ENCODE data around the gene CNNM3.

CNNM3 gene

DNA sequence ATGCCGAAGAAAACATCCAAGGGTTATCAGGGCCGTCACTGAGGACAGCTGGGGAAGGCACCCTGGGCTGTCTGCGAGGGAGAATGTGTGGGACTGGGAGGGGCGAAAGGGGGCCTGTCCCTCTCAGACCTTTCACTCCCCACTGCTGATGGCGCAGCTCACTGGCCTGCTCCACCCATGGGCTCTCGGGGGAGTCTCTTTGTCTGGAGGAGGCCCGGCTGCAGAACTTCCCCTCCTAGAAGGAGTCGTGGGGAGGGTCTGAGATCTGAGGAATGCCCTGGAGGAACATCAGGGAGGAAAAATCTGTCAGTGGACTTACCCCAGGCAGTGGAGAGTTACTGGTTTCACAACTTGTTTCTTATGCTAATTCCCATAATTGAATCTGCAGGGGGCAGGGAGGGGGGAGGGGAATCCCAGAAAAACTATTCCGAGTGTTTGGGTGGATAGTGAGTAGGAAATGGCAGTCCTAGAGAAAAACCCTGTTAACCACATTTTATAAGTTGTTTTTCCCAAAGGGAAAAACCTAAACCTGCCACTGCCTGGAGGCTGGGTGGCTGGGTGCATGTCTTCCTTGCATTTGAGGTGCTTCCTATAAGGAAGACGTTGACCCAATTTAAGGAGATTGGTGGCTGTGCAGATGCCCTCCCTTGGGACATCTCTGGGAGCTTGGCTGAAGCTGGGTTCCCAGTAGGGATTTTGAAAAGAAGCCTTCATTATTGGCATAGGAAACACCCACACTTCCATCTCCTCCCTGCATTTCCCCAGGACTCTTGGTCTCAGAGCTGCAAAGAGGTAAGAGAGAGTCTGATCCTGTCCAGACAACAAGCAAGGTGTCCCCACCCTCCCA lies 65.5 kb downstream of the CNNM3 start:
- DNase-seq = no peak

DNA sequence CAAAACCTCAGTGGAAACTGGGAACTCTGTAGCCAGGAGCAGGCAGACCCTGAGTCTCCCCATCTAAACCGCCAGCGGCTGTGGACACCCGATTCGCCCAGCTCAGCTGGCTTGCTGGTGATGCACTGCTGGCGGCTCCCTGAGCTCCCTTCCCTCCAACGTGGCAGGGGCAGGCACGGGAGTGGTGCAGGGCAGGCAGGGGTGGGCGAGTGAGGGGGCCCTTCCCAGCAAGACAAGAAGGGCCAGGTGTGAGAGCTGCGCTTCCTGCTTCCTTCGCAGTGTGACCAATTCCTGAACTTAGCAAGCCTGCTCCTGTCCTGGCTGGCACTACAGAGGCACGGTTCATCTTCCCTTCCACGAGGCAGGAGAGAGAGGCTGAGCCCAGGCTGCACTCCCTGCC lies 66.2 kb downstream of the CNNM3 start:
- no peak for DNase-seq

DNA sequence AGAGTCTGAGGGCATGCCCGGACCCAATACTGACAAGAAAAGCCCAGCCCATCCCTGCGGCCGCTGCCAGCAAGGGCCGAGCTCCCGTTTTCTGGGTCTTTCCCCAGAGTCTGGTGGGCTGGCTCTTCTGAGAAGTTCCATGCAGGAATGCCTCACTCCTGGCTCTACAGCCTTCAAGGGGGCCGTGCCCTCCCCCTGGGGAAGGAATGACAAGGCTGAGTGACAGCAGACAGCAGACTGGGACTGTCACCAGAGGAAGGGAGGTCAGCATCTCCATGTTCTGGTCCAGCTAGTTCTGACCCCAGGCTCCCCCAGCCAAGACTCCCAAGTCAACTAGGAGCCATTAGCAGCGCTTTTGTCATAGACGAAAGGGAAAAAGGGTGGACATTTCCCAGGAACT lies 66.8 kb downstream of the CNNM3 start:
- no peak for DNase-seq

DNA sequence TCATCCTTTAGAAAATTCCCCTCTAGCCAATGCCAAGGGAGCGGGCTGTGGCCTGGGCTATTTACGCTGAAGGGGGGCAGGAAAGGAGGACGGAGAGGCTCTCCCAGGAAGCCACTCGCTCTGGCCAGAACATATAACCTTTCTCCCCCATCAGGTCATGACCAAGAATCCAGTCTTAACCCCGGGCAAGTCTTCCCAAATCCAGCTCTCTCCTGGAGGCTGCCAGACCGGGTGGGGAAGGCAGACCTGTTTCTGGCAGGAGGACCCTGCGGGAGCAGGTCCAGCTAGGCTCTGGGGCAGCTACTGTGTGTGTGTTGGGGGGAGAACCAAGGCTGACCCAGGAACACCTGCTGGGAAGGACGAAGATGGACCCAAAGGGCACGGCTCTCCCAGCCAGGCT lies 67.2 kb downstream of the CNNM3 start:
- DNase-seq = no peak

All from NCI-H146 (cell line).